HG02623 (cell line): ENCODE results near the gene ABTB2.

ENCODE experiments used
- ATAC-seq: cut with Tn5 transposase; IDR thresholded peaks from one replicate; pipeline ENCODE4 v1.9.1; 2021; ENCODE audit warnings: moderate library complexity; ENCODE audit not compliant: unreplicated experiment

The ABTB2 gene

DNA sequence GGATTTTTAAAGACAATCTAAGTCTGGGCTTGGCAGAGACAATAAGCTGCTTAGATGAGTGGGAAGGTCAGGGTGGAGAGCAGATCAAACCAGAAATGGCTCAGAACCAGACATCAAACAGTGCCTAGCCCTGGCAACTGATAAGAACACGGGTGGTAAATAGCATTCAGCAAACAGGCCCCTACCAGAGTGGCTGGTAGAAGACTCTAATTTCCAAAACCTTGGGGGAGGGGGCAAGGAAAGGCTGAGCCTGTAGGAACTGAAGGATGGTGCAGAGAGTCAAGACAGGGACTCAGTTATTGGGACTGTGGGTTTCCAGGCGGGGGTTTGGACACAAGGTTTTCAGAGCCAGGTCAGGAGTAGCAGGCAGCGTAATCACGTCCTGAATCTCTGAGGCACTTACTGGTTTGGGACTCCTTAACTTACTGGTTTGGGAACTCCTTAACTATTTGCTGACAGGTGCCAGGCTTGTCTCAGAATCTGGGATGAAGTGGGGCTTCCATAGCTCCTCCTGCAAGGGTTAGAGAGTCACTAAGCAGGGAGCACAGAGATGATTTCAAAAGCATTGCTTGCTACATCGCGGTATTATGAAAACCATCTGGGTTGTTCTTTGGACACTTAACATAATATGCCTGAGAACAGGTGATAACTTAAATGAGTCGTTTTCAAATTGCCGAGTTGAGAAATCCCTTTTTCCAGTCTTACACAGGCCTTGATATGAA, 5.7 kb upstream of the ABTB2 start:
- no peak for ATAC-seq

DNA sequence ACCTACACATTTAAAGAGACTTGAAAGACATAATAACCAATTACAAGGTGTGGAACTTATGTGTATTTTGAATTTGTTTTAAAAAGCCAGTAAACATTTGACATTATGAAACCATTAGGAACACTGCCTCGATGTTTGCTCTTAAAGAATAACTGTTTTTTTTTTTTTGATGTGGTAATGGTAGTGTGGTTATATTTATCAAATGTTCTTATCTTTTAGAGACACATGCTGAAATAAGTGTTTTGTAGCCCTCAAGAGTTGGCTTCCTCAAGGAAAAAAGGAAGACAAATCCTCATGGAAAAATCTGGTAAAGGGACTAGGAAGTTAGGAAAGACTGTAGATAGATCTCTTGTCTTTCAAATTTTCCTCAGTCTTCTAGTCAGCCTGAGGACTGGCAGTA, 2.2 kb upstream of the ABTB2 start:
- ATAC-seq = no peak

DNA sequence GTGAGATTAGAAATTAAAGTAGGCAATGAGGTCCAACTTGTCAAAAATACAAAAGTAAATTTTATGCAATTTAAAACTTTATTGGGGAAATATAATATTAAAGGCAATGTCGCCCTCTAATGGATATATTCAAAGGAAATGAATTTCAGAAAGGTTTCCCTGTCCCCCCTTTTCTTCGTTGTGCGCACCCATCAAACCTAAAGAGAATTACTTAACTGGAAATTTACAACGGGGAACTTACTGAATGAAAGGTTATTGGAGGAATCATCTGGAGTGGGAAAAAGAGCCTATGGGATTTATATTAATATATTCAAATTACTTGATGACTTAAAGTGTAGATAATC, 1.7 kb upstream of the ABTB2 start:
- ATAC-seq = no peak

DNA sequence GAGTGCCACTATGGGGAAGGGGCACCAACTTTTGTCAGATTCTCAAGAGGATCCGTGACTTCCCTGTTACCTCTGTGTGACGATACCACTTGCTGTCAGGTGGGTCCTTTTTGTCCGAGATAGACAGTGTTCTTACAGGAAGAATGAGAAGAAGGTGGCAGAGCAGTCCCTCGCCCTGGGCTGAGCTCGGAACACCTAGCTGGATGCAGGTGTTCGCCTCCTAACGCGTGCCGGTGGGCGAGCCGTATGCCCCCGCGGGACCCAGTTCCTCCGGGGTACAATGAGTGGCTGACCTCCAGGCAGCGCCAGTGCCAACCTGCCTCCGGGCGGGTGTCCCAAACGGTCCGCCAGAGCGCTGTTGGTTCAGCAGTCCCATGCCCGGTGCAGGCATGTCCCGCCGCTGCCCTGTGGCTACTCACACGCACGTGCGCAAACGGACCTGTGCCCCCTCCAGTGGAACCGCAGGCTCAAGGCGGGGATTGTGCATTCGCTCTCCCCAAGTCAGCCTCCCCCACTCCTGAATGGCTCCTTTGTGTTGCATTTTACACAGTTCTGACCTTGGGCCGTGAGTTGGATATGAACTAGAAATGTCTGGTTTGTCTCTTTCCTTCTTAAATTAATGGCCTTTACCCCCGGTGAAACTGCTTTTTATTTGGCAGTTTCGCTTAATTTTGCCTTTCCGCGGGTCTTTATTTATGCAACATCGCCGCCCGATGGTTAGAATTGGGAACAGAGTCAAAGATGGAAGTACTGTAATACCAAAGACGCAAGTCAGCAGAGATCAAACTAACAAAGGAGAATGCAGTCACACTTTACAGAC, 1.1 kb upstream of the ABTB2 start:
- no peak for ATAC-seq

DNA sequence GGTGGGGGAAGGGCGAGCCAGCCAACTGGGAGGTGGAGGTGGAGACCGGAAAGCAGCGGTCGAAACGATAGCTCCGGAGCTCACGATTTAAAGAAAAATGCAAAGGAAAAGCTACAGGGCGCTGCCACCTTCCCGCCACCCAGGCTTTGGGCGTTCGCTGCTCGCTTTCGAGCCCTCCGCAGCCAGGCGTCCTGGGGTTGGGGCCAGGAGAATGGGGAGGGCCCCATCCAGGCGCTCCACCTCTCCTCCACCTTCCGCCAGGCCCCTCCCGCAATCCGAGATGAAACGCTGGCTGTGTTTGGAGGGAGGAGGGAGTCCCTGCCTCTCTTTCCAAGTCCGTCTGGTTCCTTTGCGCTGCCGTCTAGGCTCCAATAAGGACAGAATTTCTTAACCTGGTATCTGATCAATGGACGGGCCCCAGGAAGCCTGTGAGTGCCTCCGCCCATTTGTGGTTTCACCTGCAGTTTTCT, 483 bp upstream of the ABTB2 start:
- ATAC-seq = no peak

DNA sequence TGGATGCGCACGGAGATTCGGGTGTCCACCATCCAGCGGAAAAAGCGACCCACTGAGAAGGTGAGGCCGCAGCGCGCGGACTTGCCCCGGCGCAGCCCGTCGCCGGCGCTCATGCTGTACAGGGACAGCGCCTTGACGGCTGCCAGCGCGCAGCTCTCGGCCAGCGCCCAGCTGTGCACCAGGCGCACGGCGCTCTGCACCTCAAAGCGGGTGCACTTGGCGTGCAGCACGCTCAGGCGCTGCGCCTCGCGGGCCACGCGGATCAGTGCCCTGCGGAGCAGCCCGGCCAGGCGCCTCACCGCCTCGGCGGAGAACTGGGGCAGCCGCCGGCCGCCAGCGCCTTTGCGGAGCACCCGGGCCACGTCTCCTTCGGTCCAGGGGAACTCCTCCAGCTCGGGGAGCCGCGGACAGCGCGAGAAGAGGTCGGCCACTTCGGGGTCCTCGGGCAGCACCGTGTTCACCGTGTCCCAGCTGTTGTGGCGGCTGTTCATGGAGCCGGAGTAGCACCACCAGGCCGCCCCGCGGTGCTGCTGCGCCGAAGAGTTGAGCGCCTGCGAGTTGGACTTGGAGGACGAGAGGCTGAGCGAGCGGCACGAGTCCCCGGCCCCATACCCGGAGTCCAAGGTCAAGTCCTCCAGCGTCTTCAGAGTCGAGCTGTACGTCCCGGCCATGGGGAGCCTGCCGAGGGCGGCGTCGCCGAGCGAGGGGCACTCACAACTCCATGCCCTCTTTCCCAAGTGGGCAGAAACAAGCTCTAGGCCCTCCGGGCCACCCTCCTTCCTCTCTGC, 703 bp downstream of the ABTB2 start:
- ATAC-seq = no peak

DNA sequence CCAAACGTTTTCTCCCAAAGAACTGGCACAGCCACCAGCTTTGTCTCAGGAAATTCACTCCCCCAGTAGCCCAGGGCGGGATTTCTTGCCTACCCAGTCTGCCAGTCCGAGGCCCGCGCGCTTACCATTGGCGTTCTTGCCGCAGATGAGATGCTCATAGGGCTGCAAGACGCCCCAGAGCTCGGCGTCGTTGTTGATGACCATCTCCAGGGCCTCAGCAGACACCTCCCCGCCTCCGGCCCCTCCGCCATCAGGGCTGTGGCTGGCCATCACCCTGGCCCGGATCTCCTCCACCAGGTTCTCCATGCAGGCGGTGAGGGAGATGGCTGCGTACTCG, 1.3 kb downstream of the ABTB2 start:
- no peak for ATAC-seq

DNA sequence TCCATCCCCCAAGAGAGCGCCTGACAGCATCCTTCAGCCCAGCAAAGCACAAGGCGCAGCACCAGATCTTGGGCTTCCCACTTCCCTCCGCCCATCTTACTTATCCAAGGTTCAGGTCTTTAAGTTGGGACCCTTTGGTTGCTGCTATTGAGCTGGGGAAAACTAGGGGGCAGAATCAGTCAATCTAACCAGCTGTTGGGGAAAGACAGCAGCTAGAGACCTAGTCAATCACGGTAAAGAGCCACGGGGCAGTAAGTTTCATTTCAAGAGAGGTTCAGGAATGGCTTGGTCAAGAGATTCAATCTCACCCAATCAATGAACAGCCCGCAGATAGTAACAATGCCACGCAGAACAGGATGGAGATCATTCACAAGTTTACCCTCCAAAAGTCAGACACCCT, 1.7 kb downstream of the ABTB2 start:
- ATAC-seq = no peak

DNA sequence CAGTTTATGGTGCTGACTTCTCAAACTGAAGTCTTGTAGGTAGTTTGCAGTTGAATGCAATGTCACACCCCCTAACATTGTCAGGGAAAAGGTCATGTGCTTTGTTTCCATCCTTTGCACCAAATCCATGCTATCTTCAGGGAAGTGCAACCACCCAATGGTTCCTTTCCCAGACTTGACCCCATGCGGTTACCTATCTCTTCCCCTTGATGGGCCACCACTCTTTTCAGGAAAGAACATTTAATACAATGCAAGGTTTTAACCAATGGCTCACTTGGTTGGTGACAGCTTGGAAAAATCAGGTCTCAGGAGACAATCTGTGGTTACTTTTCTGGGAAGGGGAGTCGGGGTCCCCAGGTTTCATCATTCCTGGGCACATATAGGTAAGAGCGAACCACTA, 2.1 kb downstream of the ABTB2 start:
- ATAC-seq = no peak

DNA sequence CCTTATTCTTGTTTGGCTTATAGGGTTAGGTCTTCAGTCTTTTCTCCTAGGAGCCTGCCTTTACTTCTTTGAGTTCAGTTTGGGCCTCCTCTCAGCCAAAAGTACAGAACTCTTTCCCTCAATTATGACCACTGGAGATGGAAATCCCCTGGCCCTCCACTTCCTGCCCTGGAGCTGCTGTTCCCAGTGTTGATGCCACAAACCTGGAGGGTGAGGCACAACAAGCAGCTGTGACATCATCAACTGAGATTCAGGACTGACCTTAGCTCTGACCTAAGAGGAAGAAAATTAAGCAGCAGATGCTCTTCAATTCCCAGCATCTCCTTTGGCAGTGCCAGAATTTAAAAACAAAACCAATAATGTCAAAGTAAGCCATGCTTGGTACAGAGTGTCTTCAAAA, 3.0 kb downstream of the ABTB2 start:
- no peak for ATAC-seq

DNA sequence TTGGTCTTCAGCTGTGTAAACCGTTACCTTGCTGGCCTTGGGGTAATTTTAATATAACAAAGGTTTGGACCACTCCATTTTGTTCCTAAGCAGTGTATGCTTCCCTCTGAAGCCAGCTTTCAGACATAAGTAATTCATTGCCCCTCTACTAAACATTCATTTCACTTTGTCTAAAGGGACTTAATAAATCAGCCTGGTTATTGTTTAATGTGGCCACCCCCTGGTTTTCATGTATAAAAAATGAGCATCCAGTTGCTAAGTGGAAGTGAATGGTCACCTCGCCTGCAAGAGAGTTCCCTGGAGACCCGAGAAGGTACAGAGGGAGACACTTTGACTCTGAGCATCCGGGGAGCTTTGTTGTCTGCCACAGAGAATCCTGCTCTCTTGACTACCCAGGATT, 3.9 kb downstream of the ABTB2 start:
- no peak for ATAC-seq

DNA sequence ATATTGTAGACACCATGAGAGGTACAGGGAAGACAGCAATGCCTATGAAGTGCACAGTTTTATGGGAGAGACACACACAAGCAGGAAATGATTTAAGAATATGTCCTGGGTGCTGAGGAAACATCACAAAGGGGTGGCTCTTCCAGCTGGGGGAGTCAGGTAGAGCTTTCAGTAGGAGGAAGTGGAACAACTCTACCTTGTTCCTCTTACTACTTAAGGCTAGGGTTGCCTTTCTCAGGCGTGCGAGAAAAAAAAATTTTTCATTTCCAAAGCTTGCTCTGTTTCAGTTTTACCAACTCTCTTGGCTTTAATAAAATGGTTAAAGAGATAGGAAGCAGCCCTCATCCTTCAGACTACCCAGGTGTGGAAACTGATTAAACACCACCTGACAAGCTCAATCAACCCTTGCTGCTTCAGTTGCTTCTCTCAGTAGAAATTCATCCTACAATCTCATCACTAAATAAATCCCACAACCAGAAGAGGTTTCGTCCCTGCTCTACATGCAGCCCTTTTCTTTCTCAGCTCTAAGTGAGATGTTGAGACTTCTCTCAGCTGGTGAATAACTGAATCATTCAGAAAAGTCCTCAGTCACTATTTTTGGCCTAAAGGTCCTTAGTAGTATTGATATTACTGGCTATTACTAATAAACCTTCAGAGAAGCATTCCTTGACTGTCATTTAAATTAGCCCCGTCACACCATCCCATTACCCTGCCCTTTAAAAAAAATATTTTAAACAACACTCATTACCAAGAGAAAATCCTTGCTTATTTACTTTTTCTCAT, 5.9 kb downstream of the ABTB2 start:
- ATAC-seq = peak; percentile 42

DNA sequence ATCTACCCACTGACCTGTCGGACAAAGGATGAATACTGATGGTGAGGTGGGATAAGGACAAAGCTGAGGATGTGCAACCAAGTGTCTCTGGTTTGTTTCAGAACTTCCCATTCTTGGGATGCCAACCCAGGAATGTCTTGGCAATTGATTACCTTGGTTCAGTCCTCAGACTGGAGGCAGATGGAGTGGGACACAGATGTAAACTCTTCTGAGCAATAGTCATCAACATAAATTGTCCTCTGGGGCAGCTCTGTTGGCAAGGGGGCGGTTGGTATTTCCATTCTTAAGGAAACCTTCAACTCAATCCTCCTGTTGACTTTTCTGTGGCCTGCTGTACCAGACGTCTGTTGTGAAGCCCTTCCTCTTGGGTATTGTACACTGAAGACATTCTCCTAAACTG, 6.8 kb downstream of the ABTB2 start:
- no peak for ATAC-seq

DNA sequence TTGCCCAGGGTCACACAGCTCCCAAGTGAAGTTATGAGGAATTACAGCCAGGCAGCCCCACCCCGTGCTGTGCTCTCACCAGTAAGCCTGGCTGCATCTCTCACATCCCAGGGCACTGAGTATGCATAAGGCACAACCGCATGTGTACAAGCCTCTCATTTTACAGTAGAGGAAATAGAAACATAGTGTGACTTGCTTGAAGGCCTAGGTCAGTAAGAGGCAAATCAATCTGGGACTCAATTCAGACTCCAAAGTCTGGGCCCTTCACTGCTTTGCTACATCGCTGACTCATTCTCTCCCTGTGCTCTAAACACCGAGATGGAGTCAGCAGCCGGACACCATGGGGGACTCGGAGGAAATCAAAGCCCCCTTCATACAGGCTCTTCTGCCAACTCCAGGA, 7.9 kb downstream of the ABTB2 start:
- no peak for ATAC-seq

DNA sequence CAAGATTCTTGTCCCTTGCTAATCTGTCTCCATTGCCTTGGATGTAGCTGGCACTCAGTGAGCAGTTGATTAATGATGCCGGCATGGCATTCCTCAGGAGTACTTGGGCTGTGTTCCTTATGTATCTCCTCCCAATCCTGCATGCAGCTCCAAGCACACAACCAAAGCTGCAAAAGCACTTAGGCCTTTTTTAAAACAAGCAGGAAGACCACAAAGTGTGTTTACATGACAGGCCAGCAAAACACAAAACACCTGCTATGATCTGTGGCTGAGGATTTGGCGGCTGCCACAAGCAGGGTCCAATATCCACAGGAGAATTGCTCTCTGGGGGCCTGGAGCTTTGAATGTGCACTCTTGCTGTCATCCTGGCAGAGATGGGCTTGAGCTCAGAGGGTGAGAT, 8.9 kb downstream of the ABTB2 start:
- no peak for ATAC-seq

DNA sequence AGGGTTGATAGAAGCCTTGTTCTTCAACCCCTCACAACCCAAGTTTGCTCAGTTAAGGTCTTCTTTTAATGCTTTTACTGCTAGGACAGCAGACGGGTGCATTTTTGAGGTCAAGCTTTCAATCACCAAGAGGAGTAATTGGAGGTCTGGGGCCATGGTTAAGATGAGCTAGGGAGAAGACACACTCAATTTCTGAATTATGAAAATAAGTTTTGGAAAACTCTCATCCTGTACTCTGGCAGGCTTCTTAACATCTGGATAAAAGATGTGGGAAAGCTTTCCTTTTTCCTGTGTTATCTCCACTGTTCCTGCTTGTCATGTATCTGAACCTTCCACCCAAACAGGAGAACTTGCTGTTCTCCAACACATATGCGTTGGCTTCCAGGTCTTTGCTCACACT, 9.7 kb downstream of the ABTB2 start:
- ATAC-seq = no peak

DNA sequence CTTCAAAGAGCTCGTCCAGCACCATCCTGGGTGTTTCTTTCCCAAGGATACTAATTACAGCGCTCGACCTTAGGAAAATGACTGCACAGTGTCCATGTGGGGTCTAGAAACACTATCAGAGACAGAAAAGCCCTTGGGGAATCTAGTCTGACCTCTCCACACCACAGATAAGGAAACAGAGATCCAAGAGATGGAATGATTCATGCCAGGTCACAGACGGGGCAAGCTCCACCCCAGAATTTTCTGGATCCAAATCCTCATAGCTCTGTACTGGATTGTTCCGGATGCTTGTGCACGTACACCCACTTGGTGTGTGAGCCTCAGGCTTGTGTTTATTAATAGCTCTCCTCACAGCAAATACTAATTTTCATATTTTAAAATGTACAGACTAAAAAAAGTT, 11.3 kb downstream of the ABTB2 start:
- ATAC-seq = no peak

DNA sequence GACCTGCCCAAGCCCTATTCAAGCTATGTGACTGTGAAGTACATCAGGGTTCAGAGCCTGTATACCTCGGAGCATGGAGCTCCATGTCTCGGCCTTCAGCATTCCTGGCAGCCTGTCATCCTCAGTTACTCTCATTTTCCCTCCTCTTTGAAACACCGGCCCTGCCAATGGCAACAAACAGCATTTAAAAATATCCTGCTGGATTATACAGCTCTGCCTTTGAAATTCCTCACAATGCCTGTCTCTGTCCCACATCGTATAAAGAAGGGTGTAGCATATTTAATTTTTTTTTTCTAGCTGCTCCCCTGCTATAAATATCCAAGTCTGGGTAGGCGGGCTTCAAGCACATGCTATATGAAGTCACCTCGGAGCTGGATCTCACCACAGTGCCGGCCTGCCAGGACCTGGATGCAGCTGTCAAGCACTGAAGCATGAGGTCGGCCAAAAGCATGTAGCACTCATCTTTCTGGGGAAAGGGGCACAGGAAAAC, 11.8 kb downstream of the ABTB2 start:
- ATAC-seq = no peak

DNA sequence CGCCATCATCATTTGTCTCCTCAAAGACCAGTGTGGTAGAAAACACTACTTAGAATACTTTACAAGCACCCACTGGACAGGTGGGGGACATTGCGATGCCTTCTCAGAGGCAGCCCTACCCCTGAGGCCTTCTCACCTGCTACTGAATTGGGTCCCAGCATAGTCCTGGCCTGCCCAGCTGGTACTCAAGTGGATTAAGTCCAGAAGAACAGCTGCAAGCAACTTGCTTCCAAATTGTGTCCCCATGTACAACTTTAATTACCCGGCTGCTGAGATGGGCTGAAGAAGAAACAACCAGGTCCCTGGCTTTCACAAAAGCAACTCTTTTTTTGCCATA, 12.3 kb downstream of the ABTB2 start:
- no peak for ATAC-seq

DNA sequence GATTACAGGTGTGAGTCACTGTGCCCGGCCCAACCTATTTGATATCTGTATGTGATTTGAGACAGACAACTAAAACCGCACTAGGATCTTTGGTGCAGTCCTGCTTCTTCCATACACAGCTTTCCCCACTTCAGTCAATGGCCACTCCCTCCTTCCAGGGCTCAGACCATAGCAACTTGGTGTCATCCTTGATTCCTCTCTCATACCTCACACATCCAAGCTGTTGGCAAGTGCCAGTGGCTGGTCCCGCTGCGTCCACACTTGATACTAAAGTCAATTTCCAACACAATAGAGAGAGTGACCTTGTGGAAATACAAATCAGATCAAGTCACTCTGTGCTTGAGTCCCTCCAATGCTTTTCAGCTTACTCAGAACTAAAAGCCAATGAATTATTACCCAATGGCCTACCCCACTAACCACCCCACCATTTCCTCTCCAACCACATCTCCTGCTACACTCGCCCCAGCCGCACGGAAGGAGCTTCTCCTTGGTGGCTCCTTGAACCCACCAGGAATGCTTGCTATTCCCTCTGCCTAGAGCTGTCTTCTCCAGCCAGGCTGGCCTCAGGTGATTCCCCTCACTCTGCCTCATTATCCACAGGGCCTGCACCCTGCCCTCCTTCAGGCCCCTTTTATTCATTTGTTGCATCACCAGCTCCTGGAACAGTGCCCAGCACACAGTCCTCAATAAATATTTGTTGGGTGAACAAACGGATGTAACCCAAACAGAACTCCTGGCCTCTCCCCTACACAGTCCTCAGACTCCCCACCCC, 12.9 kb downstream of the ABTB2 start:
- ATAC-seq = no peak
